Measurements from ENCODE around the gene ZBTB20.

The ZBTB20 gene

GRCh38 chr3:114323546-114324254, 823.4 kb downstream of the ZBTB20 start:
- no peak for DNase-seq (ENCODE audit: extremely low read depth, low read depth)
- no peak overlapping the region for H3K4me3 ChIP-seq (replicated peaks; ENCODE audit: low read depth, low read length)
- no peak for TF ChIP-seq CTCF (IDR thresholded peaks at IDR 0.05; ENCODE audit: low read depth, low read length, missing control alignments)

- TF ChIP-seq CTCF (IDR thresholded peaks at IDR 0.05; ENCODE audit: low read depth, low read length, missing control alignments), result no peak
- H3K4me3 ChIP-seq (replicated peaks; ENCODE audit: low read depth, low read length), result no peak overlapping the region
- no peak for DNase-seq (ENCODE audit: extremely low read depth, low read depth)
Observed at GRCh38 chr3:114320246-114320645, 826.8 kb downstream of the ZBTB20 start.

- peak; percentile 51 for DNase-seq (ENCODE audit: extremely low read depth, low read depth)
- no peak overlapping the region for H3K4me3 ChIP-seq (replicated peaks; ENCODE audit: low read depth, low read length)
- no peak for TF ChIP-seq CTCF (IDR thresholded peaks at IDR 0.05; ENCODE audit: low read depth, low read length, missing control alignments)
Observed at GRCh38 chr3:114319453-114319852, 827.6 kb downstream of the ZBTB20 start.

- no peak for TF ChIP-seq CTCF (IDR thresholded peaks at IDR 0.05; ENCODE audit: low read depth, low read length, missing control alignments)
- no peak overlapping the region for H3K4me3 ChIP-seq (replicated peaks; ENCODE audit: low read depth, low read length)
- no peak for DNase-seq (ENCODE audit: extremely low read depth, low read depth)
Observed at GRCh38 chr3:114318295-114318694, 828.8 kb downstream of the ZBTB20 start.

GRCh38 chr3:114314282-114314681, 832.8 kb downstream of the ZBTB20 start:
- DNase-seq (ENCODE audit: extremely low read depth, low read depth), result no peak
- no peak overlapping the region for H3K4me3 ChIP-seq (replicated peaks; ENCODE audit: low read depth, low read length)
- TF ChIP-seq CTCF (IDR thresholded peaks at IDR 0.05; ENCODE audit: low read depth, low read length, missing control alignments), result no peak

GRCh38 chr3:114313426-114313825, 833.7 kb downstream of the ZBTB20 start:
- no peak for TF ChIP-seq CTCF (IDR thresholded peaks at IDR 0.05; ENCODE audit: low read depth, low read length, missing control alignments)
- DNase-seq (ENCODE audit: extremely low read depth, low read depth), result no peak
- no peak overlapping the region for H3K4me3 ChIP-seq (replicated peaks; ENCODE audit: low read depth, low read length)

- TF ChIP-seq CTCF (IDR thresholded peaks at IDR 0.05; ENCODE audit: low read depth, low read length, missing control alignments), result no peak
- H3K4me3 ChIP-seq (replicated peaks; ENCODE audit: low read depth, low read length), result no peak overlapping the region
- DNase-seq (ENCODE audit: extremely low read depth, low read depth), result no peak
Observed at GRCh38 chr3:114310695-114311094, 836.4 kb downstream of the ZBTB20 start.

Data from HFF-Myc (cell line).